ENCODE results near the gene TMEM14C.

The TMEM14C gene

GRCh38 chr6:10695086-10695657, 27.7 kb upstream of the TMEM14C start:
- peak overlapping the region; percentile 92 for H3K27ac ChIP-seq

GRCh38 chr6:10696655-10697054, 26.2 kb upstream of the TMEM14C start:
- TF ChIP-seq CTCF (IDR thresholded peaks at IDR 0.05) (no peak), ZFX (IDR thresholded peaks at IDR 0.05; ENCODE audit: borderline replicate concordance) (no peak)
- no peak overlapping the region for H3K27ac ChIP-seq

More at GRCh38 chr6:10695086-10695657, 27.7 kb upstream of the TMEM14C start:
- TF ChIP-seq CTCF (IDR thresholded peaks at IDR 0.05): no peak
- TF ChIP-seq ZFX (IDR thresholded peaks at IDR 0.05; ENCODE audit: borderline replicate concordance): no peak

GRCh38 chr6:10713962-10714361, 8.9 kb upstream of the TMEM14C start:
- TF ChIP-seq CTCF (IDR thresholded peaks at IDR 0.05): no peak
- H3K27ac ChIP-seq: no peak overlapping the region

- H3K27ac ChIP-seq: peak overlapping the region; percentile 88
- no peak for TF ChIP-seq ZFX (IDR thresholded peaks at IDR 0.05; ENCODE audit: borderline replicate concordance)
- TF ChIP-seq CTCF (IDR thresholded peaks at IDR 0.05): no peak
Measured at GRCh38 chr6:10719296-10719963, 3.4 kb upstream of the TMEM14C start.

GRCh38 chr6:10719964-10720264, 3.0 kb upstream of the TMEM14C start:
- H3K27ac ChIP-seq: peak overlapping the region; percentile 88
- TF ChIP-seq ZFX (IDR thresholded peaks at IDR 0.05; ENCODE audit: borderline replicate concordance): no peak
- TF ChIP-seq CTCF (IDR thresholded peaks at IDR 0.05): no peak

- H3K27ac ChIP-seq: peak overlapping the region; percentile 88
- TF ChIP-seq CTCF (IDR thresholded peaks at IDR 0.05) (no peak), ZFX (IDR thresholded peaks at IDR 0.05; ENCODE audit: borderline replicate concordance) (no peak)
Measured at GRCh38 chr6:10720265-10720959, 2.5 kb upstream of the TMEM14C start.

- H3K27ac ChIP-seq: peak overlapping the region; percentile 88
Measured at GRCh38 chr6:10720960-10721849, 1.7 kb upstream of the TMEM14C start.
